Measurements from ENCODE around the gene EIF4H.

- TF ChIP-seq, protein P1, sequence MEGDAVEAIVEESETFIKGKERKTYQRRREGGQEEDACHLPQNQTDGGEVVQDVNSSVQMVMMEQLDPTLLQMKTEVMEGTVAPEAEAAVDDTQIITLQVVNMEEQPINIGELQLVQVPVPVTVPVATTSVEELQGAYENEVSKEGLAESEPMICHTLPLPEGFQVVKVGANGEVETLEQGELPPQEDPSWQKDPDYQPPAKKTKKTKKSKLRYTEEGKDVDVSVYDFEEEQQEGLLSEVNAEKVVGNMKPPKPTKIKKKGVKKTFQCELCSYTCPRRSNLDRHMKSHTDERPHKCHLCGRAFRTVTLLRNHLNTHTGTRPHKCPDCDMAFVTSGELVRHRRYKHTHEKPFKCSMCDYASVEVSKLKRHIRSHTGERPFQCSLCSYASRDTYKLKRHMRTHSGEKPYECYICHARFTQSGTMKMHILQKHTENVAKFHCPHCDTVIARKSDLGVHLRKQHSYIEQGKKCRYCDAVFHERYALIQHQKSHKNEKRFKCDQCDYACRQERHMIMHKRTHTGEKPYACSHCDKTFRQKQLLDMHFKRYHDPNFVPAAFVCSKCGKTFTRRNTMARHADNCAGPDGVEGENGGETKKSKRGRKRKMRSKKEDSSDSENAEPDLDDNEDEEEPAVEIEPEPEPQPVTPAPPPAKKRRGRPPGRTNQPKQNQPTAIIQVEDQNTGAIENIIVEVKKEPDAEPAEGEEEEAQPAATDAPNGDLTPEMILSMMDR (conservative IDR thresholded peaks at IDR 0.05; ENCODE audit: low read depth in 2 of 2): no peak
- TF ChIP-seq REST (IDR thresholded peaks at IDR 0.05; ENCODE audit: unreplicated experiment) (no peak), EZH2 (IDR thresholded peaks at IDR 0.05; ENCODE audit: low read depth, unreplicated experiment) (no peak), EZH2phosphoT487 (IDR thresholded peaks at IDR 0.05; ENCODE audit: unreplicated experiment) (no peak), POLR2AphosphoS5 (IDR thresholded peaks at IDR 0.05; ENCODE audit: low read depth) (no peak), ZNF114 (CRISPR knock-in tag; IDR thresholded peaks at IDR 0.05) (no peak), ETS1 (IDR thresholded peaks at IDR 0.05) (no peak), CREB1 (CRISPR knock-in tag; IDR thresholded peaks at IDR 0.05; ENCODE audit: low read depth) (no peak), NANOG (IDR thresholded peaks at IDR 0.05; ENCODE audit: borderline replicate concordance) (no peak), ZNF331 (CRISPR knock-in tag; IDR thresholded peaks at IDR 0.05; ENCODE audit: low read depth) (no peak), JUNB (IDR thresholded peaks at IDR 0.05; ENCODE audit: unreplicated experiment) (no peak), STAT1 (IDR thresholded peaks at IDR 0.05; ENCODE audit: unreplicated experiment) (no peak)
- TF ChIP-seq, protein P2, sequence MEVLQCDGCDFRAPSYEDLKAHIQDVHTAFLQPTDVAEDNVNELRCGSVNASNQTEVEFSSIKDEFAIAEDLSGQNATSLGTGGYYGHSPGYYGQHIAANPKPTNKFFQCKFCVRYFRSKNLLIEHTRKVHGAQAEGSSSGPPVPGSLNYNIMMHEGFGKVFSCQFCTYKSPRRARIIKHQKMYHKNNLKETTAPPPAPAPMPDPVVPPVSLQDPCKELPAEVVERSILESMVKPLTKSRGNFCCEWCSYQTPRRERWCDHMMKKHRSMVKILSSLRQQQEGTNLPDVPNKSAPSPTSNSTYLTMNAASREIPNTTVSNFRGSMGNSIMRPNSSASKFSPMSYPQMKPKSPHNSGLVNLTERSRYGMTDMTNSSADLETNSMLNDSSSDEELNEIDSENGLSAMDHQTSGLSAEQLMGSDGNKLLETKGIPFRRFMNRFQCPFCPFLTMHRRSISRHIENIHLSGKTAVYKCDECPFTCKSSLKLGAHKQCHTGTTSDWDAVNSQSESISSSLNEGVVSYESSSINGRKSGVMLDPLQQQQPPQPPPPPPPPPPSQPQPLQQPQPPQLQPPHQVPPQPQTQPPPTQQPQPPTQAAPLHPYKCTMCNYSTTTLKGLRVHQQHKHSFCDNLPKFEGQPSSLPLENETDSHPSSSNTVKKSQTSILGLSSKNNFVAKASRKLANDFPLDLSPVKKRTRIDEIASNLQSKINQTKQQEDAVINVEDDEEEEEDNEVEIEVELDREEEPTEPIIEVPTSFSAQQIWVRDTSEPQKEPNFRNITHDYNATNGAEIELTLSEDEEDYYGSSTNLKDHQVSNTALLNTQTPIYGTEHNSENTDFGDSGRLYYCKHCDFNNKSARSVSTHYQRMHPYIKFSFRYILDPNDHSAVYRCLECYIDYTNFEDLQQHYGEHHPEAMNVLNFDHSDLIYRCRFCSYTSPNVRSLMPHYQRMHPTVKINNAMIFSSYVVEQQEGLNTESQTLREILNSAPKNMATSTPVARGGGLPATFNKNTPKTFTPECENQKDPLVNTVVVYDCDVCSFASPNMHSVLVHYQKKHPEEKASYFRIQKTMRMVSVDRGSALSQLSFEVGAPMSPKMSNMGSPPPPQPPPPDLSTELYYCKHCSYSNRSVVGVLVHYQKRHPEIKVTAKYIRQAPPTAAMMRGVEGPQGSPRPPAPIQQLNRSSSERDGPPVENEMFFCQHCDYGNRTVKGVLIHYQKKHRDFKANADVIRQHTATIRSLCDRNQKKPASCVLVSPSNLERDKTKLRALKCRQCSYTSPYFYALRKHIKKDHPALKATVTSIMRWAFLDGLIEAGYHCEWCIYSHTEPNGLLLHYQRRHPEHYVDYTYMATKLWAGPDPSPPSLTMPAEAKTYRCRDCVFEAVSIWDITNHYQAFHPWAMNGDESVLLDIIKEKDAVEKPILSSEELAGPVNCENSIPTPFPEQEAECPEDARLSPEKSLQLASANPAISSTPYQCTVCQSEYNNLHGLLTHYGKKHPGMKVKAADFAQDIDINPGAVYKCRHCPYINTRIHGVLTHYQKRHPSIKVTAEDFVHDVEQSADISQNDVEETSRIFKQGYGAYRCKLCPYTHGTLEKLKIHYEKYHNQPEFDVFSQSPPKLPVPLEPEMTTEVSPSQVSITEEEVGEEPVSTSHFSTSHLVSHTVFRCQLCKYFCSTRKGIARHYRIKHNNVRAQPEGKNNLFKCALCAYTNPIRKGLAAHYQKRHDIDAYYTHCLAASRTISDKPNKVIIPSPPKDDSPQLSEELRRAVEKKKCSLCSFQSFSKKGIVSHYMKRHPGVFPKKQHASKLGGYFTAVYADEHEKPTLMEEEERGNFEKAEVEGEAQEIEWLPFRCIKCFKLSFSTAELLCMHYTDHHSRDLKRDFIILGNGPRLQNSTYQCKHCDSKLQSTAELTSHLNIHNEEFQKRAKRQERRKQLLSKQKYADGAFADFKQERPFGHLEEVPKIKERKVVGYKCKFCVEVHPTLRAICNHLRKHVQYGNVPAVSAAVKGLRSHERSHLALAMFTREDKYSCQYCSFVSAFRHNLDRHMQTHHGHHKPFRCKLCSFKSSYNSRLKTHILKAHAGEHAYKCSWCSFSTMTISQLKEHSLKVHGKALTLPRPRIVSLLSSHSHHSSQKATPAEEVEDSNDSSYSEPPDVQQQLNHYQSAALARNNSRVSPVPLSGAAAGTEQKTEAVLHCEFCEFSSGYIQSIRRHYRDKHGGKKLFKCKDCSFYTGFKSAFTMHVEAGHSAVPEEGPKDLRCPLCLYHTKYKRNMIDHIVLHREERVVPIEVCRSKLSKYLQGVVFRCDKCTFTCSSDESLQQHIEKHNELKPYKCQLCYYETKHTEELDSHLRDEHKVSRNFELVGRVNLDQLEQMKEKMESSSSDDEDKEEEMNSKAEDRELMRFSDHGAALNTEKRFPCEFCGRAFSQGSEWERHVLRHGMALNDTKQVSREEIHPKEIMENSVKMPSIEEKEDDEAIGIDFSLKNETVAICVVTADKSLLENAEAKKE (CRISPR knock-in tag; IDR thresholded peaks at IDR 0.05): no peak
Measured at GRCh38 chr7:74174606-74175082, 488 bp downstream of the EIF4H start.

Measured in GM23338 (cell line).